ENCODE measurements around the gene CALHM6. TPM values are rescaled to one million over a fixed set of nuclear protein-coding genes. Genes with fewer than 3 reads are reported as not detected.

Gene CALHM6
- total RNA-seq, 2 donors from 2014 or later: 1.5 to 6.2 TPM

- no peak for TF ChIP-seq CTCF (IDR thresholded peaks at IDR 0.05)
- Histone ChIP-seq H3K9ac (ENCODE audit: low read depth in 2 of 2, low read length in 2 of 2) (no peak overlapping the region), H3K27ac (no peak overlapping the region), H3K27me3 (no peaks in the 10 kb centered on the region), H3K4me3 (no peak overlapping the region), H3K4me1 (no peaks in the 10 kb centered on the region), H3K9me3 (no peaks in the 10 kb centered on the region), H3K36me3 (no peaks in the 10 kb centered on the region)
- no peak for DNase-seq
- intact Hi-C loops (cut with DNase I): no loop called here
Observed at GRCh38 chr6:116438590-116439448, 22.4 kb upstream of the CALHM6 start.

GRCh38 chr6:116439522-116440051 is 21.6 kb upstream of the CALHM6 start:
- Histone ChIP-seq H3K9ac (ENCODE audit: low read depth in 2 of 2, low read length in 2 of 2) (no peak overlapping the region), H3K27ac (no peak overlapping the region), H3K36me3 (no peaks in the 10 kb centered on the region), H3K27me3 (no peaks in the 10 kb centered on the region), H3K9me3 (no peaks in the 10 kb centered on the region), H3K4me1 (no peaks in the 10 kb centered on the region), H3K4me3 (no peak overlapping the region)
- DNase-seq: no peak
- no peak for TF ChIP-seq CTCF (IDR thresholded peaks at IDR 0.05)
- intact Hi-C loops (cut with DNase I): no loop called here

- Histone ChIP-seq H3K4me1 (no peaks in the 10 kb centered on the region), H3K27me3 (no peaks in the 10 kb centered on the region), H3K9me3 (no peaks in the 10 kb centered on the region), H3K9ac (ENCODE audit: low read depth in 2 of 2, low read length in 2 of 2) (no peak overlapping the region), H3K27ac (no peak overlapping the region), H3K4me3 (no peak overlapping the region), H3K36me3 (no peaks in the 10 kb centered on the region)
- no peak for TF ChIP-seq CTCF (IDR thresholded peaks at IDR 0.05)
- no peak for DNase-seq
- intact Hi-C loops (cut with DNase I): no loop called here
Observed at GRCh38 chr6:116443105-116443504, 18.1 kb upstream of the CALHM6 start.

- intact Hi-C loops (cut with DNase I): no loop called here
- peak; percentile 26 for TF ChIP-seq CTCF (IDR thresholded peaks at IDR 0.05)
- Histone ChIP-seq H3K4me1 (no peaks in the 10 kb centered on the region), H3K4me3 (no peak overlapping the region), H3K27ac (no peak overlapping the region), H3K36me3 (no peaks in the 10 kb centered on the region), H3K9ac (ENCODE audit: low read depth in 2 of 2, low read length in 2 of 2) (no peak overlapping the region), H3K27me3 (no peaks in the 10 kb centered on the region), H3K9me3 (no peaks in the 10 kb centered on the region)
- no peak for DNase-seq
Observed at GRCh38 chr6:116444092-116444491, 17.1 kb upstream of the CALHM6 start.

GRCh38 chr6:116444575-116444974 is 16.6 kb upstream of the CALHM6 start:
- Histone ChIP-seq H3K9ac (ENCODE audit: low read depth in 2 of 2, low read length in 2 of 2) (no peak overlapping the region), H3K4me3 (no peak overlapping the region), H3K4me1 (no peaks in the 10 kb centered on the region), H3K27me3 (no peaks in the 10 kb centered on the region), H3K36me3 (no peaks in the 10 kb centered on the region), H3K27ac (no peak overlapping the region), H3K9me3 (no peaks in the 10 kb centered on the region)
- intact Hi-C loops (cut with DNase I): no loop called here
- no peak for TF ChIP-seq CTCF (IDR thresholded peaks at IDR 0.05)
- DNase-seq: no peak
